IPS DF 19.7 (cell line): ENCODE results near the gene CIC.

Experiments
- DNase-seq: peaks from one replicate; pipeline ENCODE4 v3.0.0-alpha.2; 2013; ENCODE audit warnings: low read depth, low spot score

Gene CIC

DNA sequence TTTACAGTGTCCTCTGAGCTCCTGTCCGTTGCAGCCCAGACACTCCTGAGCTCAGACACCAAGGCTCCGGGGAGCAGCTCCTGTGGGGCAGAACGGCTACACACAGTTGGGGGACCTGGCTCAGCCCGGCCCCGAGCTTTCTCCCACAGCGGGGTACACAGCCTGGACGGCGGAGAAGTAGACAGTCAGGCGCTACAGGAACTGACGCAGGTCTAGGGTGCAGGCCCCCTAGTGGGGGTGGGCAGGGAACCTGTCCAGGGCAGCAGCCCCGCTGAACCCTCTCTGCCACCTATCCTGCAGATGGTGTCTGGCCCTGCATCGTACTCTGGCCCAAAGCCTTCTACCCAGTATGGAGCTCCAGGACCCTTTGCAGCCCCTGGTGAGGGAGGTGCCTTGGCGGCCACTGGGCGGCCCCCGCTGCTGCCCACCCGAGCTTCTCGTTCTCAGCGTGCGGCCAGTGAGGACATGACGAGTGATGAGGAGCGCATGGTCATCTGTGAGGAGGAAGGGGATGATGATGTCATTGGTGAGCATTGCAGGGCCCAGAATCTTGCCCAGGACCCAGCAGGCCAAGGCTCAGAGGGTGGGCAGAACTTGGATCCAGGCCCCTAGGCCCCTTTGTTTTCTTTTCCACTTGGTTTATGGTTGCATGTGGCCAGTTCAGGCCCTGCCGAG, 20.0 kb downstream of the CIC start:
- DNase-seq, result no peak

DNA sequence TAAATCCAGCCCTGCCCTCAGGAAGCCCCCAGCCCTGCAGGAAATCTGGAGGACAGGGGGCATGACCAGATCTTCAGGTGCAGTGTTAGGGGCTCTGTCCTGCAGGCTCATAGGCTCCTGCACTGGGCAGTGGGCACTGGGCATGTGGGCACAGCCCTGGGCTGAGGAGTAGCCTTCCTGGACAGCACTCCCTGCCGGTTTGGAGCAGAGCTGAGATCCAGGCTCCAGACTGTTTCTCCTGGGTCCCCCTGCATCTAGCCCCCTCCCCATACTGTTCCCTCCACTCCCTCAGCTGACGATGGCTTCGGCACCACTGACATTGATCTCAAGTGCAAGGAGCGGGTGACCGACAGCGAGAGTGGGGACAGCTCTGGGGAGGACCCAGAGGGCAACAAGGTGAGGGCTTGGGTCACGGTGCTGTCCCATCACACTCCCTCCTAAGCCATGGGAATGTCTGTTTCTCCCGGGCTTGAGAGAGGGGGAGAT, 20.5 kb downstream of the CIC start:
- DNase-seq, result no peak

DNA sequence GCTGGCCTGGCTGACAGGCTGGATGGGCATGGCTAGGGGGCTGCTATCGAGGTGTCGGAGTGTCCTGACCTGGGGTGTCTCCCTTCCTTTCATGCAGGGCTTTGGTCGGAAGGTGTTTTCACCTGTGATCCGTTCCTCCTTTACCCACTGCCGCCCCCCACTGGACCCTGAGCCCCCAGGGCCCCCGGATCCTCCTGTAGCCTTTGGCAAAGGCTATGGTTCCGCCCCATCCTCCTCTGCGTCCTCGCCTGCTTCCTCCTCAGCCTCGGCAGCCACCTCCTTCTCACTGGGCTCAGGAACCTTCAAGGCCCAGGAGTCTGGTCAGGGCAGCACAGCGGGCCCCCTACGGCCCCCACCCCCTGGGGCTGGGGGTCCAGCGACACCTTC, 21.1 kb downstream of the CIC start:
- no peak for DNase-seq

DNA sequence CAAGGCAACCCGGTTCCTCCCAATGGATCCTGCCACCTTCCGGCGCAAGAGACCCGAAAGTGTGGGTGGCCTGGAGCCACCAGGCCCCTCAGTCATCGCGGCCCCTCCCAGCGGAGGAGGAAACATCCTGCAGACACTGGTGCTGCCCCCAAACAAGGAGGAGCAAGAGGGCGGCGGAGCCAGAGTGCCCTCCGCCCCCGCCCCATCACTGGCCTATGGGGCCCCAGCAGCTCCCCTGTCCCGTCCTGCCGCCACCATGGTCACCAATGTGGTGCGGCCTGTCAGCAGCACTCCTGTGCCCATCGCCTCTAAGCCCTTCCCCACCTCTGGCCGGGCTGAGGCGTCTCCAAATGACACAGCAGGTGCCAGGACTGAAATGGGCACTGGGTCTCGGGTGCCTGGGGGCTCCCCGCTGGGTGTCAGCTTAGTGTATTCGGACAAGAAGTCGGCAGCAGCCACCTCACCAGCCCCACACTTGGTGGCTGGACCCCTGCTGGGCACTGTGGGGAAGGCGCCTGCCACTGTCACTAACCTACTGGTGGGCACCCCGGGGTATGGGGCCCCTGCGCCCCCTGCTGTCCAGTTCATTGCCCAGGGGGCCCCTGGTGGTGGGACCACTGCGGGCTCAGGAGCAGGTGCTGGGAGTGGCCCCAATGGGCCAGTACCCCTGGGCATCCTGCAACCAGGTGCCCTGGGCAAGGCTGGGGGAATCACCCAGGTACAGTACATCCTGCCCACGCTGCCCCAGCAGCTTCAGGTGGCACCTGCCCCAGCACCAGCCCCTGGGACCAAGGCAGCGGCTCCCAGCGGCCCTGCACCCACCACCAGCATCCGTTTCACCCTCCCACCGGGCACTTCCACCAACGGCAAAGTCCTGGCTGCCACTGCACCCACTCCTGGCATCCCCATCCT, 21.7 kb downstream of the CIC start:
- DNase-seq, result no peak

DNA sequence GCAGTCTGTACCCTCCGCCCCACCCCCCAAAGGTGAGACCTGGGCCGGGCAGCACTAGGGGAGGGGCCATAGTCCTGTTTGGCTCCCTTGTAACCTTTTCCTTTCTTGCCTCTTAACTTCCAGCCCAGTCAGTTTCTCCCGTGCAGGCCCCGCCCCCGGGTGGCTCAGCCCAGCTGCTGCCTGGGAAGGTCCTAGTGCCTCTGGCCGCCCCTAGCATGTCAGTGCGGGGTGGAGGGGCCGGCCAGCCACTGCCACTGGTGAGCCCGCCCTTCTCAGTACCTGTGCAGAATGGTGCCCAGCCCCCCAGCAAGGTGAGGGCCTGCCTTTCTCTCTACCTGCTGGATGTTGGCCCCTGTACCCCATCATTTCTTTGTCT, 22.4 kb downstream of the CIC start:
- DNase-seq, result no peak

DNA sequence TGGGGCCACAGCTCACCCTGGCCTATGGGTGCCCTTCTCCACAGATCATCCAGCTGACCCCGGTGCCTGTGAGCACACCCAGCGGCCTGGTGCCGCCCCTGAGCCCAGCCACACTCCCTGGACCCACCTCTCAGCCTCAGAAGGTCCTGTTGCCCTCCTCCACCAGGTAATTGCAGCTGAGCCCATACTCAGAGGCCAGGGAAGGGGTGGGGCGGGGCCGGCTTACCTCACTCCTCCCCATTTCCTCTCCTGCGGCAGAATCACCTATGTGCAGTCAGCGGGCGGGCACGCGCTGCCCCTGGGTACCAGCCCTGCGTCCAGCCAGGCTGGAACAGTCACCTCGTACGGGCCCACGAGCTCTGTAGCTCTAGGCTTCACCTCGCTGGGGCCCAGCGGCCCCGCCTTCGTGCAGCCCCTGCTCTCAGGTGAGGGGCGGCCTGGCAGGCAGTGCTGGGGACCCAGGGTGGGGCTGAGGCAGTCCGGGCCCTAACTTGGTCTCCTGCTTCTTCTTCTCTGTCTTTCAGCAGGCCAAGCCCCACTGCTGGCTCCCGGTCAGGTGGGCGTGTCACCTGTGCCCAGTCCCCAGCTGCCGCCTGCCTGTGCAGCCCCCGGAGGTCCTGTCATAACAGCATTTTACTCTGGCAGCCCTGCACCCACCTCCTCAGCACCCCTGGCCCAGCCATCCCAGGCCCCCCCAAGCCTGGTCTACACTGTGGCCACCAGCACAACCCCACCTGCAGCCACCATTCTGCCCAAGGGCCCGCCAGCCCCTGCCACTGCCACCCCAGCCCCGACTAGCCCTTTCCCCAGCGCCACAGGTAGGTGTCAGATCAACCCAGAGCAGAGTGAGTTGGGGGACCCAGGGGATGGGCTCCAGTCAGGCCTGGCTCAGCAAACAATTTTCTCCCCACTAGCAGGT, 23.2 kb downstream of the CIC start:
- DNase-seq, result no peak

DNA sequence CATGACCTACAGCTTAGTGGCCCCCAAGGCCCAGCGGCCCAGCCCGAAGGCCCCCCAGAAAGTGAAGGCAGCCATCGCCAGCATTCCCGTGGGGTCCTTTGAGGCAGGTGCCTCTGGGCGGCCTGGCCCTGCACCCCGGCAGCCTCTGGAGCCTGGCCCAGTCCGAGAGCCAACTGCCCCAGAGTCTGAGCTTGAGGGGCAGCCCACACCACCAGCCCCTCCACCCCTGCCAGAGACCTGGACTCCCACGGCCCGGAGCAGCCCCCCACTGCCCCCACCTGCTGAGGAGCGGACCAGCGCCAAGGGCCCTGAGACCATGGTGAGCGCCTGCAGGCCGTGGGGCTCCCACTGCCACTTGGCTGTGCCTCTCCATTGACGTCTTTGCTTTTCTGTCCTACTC, 23.9 kb downstream of the CIC start:
- no peak for DNase-seq

GRCh38 chr19:42293540-42293939, 24.5 kb downstream of the CIC start:
- no peak for DNase-seq

GRCh38 chr19:42293948-42294347, 24.9 kb downstream of the CIC start:
- no peak for DNase-seq

DNA sequence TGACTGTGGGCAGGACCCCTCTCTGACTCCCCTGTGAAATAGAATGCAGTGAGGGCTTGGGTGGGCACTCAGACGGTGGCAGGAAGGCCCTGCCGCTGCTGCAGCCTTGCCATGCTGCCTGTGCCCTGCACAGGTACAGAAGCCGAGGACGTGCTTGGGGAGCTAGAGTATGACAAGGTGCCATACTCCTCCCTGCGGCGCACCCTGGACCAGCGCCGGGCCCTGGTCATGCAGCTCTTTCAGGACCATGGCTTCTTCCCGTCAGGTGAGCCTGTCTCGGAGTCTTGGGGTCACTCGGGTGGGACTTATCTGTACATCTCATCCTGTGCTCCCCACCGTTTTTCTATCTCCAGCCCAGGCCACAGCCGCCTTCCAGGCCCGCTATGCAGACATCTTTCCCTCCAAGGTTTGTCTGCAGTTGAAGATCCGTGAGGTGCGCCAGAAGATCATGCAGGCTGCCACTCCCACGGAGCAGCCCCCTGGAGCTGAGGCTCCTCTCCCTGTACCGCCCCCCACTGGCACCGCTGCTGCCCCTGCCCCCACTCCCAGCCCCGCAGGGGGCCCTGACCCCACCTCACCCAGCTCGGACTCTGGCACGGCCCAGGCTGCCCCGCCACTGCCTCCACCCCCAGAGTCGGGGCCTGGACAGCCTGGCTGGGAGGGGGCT, 25.6 kb downstream of the CIC start:
- DNase-seq, result no peak

- DNase-seq, result no peak
These were observed 26.3 kb downstream of the CIC start for GRCh38 chr19:42295342-42295741.

- no peak for DNase-seq
These were observed 26.9 kb downstream of the CIC start for GRCh38 chr19:42295831-42296525.

GRCh38 chr19:42297039-42297438, 28.0 kb downstream of the CIC start:
- DNase-seq, result no peak

GRCh38 chr19:42301646-42302203, 32.7 kb downstream of the CIC start, which contains the start of gene PRR19:
Gene PRR19 (plus strand): TSS chr19:42302132. CDS start chr19:42309585, 7,453 bp downstream.
- DNase-seq, result no peak

DNA sequence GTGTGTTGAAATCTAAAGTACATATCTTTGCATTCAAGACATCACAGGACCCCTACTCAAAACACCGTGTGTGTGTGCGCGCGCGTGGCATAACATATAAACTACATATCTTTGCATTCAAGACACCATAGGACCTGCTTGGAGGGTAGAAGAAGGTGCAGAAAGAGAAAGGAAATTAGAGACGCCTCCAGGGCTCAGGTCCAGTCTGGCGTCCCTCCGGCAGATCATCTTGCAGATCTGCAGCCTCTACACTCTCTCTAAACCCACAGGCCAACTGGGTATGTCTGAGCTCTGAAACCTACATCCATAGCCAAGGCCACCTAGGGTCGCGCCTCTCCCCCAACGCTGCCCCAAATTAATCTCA, 34.0 kb downstream of the CIC start:
- no peak for DNase-seq

DNA sequence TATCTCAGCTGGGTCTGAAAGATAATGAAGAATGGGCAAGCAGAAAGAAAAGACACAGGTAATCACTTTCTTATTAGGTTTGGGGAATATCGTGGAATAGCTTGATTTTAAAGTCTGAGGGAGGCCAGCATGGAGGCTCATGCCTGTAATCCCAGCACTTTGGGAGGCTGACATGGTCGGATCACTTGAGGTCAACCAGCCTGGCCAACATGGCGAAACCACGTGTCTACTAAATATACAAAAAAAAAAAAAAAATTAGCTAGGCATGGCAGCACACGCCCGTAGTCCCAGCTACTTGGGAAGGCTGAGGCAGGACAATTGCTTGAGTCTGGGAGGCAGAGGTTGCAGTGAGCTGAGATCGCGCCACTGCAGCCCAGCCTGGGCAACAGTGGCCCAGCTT, 34.8 kb downstream of the CIC start:
- DNase-seq, result no peak

DNA sequence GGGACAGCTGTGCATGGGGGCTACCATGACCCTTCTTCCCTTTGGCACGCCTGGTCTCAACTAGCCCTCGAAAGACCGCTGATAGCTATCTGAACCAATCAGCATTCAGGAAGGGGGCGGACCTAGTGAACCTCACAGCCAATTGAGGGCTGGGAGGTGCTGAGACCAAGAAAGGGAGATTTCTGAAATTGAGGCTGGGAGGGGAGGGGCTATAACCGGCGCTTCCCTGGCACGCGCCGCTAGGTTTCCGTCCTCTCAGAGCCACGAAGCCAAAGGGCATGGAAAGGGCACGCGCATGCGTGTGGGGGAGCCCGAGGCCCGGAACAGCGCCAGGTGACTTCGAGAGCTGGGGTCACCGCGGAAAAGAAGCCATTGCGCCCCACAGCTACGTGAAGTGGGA, 37.6 kb downstream of the CIC start:
- DNase-seq, result no peak

GRCh38 chr19:42309686-42310085, 40.6 kb downstream of the CIC start:
- DNase-seq, result no peak

DNA sequence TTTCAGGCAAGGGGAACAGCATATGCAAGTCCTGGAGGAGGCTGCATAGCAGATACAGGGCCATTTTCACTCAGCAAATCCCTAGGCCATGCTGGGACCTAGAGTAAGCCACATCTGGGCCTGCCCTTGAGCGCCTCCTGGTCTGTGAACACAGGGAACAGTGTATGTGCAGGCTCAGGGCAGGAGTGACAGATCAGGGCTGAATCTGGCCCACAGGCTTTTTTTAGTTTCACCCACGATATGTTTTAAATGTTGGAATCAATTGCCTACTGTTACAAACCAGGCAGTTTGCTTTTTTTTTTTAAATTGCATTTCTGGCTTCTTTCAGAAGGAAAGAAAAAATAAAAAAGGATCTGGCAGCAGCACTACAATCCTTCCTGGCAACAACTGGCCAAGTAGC, 42.6 kb downstream of the CIC start:
- no peak for DNase-seq

DNA sequence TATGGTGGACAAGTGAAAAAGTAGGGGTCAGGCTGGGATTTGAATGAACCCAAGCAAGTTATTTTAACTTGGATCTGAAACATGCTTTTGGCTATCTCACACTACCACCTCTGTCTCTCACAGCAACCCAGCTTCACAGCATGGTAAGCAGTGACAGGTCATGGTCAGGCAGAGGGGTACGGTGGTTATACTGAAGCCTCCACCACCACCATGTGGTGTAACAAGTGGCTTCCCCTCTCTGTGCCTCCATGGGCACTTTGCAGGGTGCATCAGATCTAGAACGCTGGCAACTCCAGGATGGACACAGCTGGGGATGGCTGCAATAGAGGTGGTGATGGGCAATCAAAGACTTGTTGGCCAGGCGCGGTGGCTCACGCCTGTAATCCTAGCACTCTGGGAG, 43.3 kb downstream of the CIC start:
- no peak for DNase-seq
